ENCODE data around the gene PIWIL1. TPM values are rescaled to one million over a fixed set of nuclear protein-coding genes. Genes with fewer than 3 reads are reported as not detected.

The PIWIL1 gene
- total RNA-seq, 4 donors from 2014 or later: not detected

DNA sequence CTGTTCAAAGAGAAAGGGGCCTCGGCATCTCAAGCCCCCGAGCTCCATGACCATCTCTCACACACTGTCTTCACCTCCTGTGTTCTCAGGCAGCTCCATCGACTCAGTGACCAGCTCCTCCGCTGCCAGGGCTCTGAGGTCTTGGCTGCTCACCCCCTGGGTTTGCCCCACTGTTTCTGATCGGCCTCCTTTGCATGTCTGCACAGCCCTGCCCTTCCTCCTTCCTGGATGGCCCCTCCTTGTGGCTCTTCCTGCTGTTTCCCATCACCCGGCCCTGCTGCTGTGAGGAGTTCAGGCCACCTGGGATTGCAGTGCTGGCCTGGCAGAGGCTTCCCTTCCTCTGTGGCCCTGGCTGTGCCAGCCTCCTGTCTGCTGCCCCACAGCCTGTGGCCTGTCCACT is 38.1 kb upstream of the PIWIL1 start:
- TF ChIP-seq POLR2A (IDR thresholded peaks at IDR 0.05) (no peak), EP300 (IDR thresholded peaks at IDR 0.05) (no peak)
- TF ChIP-seq, protein P1, sequence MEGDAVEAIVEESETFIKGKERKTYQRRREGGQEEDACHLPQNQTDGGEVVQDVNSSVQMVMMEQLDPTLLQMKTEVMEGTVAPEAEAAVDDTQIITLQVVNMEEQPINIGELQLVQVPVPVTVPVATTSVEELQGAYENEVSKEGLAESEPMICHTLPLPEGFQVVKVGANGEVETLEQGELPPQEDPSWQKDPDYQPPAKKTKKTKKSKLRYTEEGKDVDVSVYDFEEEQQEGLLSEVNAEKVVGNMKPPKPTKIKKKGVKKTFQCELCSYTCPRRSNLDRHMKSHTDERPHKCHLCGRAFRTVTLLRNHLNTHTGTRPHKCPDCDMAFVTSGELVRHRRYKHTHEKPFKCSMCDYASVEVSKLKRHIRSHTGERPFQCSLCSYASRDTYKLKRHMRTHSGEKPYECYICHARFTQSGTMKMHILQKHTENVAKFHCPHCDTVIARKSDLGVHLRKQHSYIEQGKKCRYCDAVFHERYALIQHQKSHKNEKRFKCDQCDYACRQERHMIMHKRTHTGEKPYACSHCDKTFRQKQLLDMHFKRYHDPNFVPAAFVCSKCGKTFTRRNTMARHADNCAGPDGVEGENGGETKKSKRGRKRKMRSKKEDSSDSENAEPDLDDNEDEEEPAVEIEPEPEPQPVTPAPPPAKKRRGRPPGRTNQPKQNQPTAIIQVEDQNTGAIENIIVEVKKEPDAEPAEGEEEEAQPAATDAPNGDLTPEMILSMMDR (IDR thresholded peaks at IDR 0.05): no peak
- Histone ChIP-seq H3K36me3 (no peaks in the 10 kb centered on the region), H3K4me1 (no peaks in the 10 kb centered on the region), H3K4me3 (no peak overlapping the region), H3K27ac (no peak overlapping the region), H3K9me3 (peaks cover 0 to 16% (median 1%) of the 10 kb centered on the region in 4 donors), H3K27me3 (no peaks in the 10 kb centered on the region)
- DNase-seq (ENCODE audit: low spot score in 2 of 2): no peak
- WGBS, 2 donors: 60 to 70% methylated on average over 6 of the region's 6 CpGs

DNA sequence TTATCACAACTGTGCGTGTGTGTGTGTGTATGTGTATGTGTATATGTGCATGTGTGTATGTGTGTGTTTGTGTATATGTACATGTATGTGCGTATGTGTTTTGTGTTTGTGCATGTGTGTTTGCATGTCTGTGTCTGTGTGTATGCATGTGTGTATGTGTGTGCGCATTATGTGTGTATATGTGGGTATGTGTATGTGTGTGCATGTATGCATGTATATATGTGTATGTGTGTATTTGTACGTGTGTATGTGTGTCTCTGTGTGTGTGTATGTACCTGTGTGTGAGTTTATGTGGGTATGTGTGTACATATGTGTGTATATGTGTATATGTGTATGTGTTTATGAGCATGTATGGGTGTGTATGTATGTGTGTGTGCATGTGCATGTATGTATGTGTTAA is 37.6 kb upstream of the PIWIL1 start:
- WGBS, 2 donors: 77 to 84% methylated on average over 4 of the region's 4 CpGs
- no peak overlapping the region for H3K4me3 ChIP-seq
- H3K27ac ChIP-seq: no peak overlapping the region
- DNase-seq (ENCODE audit: low spot score in 2 of 2): no peak
- H3K4me1 ChIP-seq: no peaks in the 10 kb centered on the region
- TF ChIP-seq, protein P1 (IDR thresholded peaks at IDR 0.05): no peak
- no peak for TF ChIP-seq POLR2A (IDR thresholded peaks at IDR 0.05)
- no peak for TF ChIP-seq EP300 (IDR thresholded peaks at IDR 0.05)
- H3K9me3 ChIP-seq: peaks cover 0 to 16% (median 1%) of the 10 kb centered on the region in 4 donors
- H3K36me3 ChIP-seq: no peaks in the 10 kb centered on the region
- H3K27me3 ChIP-seq: no peaks in the 10 kb centered on the region

DNA sequence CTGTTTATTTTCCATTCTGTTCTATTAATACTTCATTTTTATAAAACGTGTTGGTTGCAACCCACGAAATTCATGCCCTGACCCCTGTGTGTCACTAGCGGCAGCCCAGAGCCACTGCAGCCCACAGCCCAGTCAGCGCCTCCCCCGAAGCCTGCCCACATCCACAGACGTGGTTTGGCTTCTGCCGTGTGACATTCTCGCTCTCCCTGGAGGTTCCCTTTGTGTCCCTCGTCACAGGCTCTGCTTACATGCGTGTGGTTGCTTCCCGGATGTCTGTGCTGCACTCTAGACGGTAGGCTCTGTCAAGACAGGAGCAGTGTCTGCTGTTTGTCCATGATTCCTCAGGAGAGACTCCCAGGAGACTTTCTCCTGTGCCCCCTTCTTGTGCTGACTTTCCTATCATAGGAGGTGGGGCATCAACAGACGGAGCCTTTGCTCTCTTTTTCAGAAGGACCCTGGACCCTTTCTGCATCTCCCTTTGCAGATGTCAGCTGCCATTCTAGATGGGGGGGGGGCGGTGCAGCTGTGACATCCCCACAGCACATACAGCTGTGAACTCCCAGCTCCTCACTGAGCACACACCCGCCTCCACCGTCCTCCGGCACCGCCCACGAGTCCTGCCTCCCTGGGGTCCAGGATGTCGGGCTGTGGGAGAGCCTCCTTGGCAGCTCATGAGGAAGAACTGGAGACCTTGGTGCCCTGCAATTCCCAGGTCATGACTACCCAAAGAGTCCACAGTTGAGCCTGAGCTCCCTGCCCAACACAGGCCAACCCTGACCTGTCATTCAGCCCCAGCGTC is 36.8 kb upstream of the PIWIL1 start:
- Histone ChIP-seq H3K9me3 (peaks cover 0 to 16% (median 1%) of the 10 kb centered on the region in 4 donors), H3K36me3 (no peaks in the 10 kb centered on the region), H3K4me1 (no peaks in the 10 kb centered on the region), H3K27me3 (no peaks in the 10 kb centered on the region), H3K4me3 (no peak overlapping the region), H3K27ac (no peak overlapping the region)
- TF ChIP-seq, protein P1 (IDR thresholded peaks at IDR 0.05): no peak
- no peak for TF ChIP-seq POLR2A (IDR thresholded peaks at IDR 0.05)
- no peak for TF ChIP-seq EP300 (IDR thresholded peaks at IDR 0.05)
- DNase-seq (ENCODE audit: low spot score in 2 of 2): no peak
- WGBS, 2 donors: 40 to 48% methylated on average over 21 of the region's 21 CpGs

DNA sequence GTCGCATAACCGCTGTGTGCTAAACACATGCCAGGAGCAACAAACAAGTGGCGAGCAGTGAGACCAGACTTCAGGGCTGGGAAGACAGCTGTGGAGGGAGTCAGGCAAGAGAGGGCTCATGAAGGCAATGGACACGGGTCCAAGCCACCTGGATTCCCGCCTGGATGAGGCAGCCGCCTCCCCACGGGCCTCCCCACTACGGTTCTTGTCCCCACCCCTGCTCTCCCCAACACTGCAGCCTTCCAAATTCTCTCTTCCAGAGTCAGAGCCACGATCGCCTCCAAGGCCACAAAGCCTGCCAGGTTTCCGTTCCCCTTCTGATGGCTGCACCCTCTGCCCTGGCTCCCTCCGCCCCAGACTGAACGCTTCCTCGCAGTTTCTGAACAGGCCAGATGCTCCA is 36.1 kb upstream of the PIWIL1 start:
- TF ChIP-seq POLR2A (IDR thresholded peaks at IDR 0.05) (no peak), EP300 (IDR thresholded peaks at IDR 0.05) (no peak)
- TF ChIP-seq, protein P1 (IDR thresholded peaks at IDR 0.05): no peak
- no peak for DNase-seq (ENCODE audit: low spot score in 2 of 2)
- Histone ChIP-seq H3K27me3 (no peaks in the 10 kb centered on the region), H3K9me3 (peaks cover 0 to 16% (median 1%) of the 10 kb centered on the region in 4 donors), H3K27ac (no peak overlapping the region), H3K4me3 (no peak overlapping the region), H3K4me1 (no peaks in the 10 kb centered on the region), H3K36me3 (no peaks in the 10 kb centered on the region)
- 71 to 85% methylated on average over 14 of the region's 14 CpGs for WGBS, 2 donors

DNA sequence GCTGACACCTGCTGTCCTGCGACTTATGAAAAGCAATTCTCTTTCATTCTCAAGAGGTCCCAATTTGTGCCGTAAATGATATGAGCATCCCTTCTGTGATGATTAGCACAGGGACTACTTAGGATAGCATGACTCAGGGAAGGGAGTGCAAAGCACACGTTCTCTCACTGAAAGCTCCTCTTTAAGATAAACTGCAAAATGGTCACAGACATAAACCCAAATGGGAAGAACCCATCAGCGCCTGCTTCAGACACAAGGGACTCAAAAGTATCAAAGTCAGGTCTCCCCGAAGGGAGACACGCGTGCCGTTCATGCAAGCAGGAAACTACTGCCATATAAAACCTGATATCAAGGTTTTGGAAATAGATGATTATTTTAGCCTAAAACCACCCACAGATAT is 33.9 kb upstream of the PIWIL1 start:
- Histone ChIP-seq H3K4me1 (no peaks in the 10 kb centered on the region), H3K27ac (no peak overlapping the region), H3K36me3 (no peaks in the 10 kb centered on the region), H3K27me3 (no peaks in the 10 kb centered on the region), H3K4me3 (no peak overlapping the region), H3K9me3 (peaks cover 0 to 5% (median 0%) of the 10 kb centered on the region in 4 donors)
- TF ChIP-seq, protein P1 (IDR thresholded peaks at IDR 0.05): no peak
- no peak for TF ChIP-seq POLR2A (IDR thresholded peaks at IDR 0.05)
- TF ChIP-seq EP300 (IDR thresholded peaks at IDR 0.05): no peak
- no peak for DNase-seq (ENCODE audit: low spot score in 2 of 2)
- WGBS, 2 donors: 82 to 83% methylated on average over 8 of the region's 8 CpGs
